Measurements from ENCODE around the gene EHD4. TPM values are rescaled to one million over a fixed set of nuclear protein-coding genes. Genes with fewer than 3 reads are reported as not detected.

Gene EHD4
- polyA plus RNA-seq, 3 donors: 12.8 to 16.0 (median 14.2) TPM

- Histone ChIP-seq H3K27me3 (ENCODE audit: control insufficient read depth in 2 of 2, insufficient read depth in 2 of 2, low read length in 2 of 2) (no peaks in the 10 kb centered on the region), H3K4me1 (ENCODE audit: control insufficient read depth in 1 of 2, insufficient read depth in 2 of 2, low read length in 2 of 2) (no peaks in the 10 kb centered on the region), H3K36me3 (replicated peaks in 1 of 2; ENCODE audit: control insufficient read depth in 1 of 2, insufficient read depth in 2 of 2, low read length in 2 of 2) (no peaks in the 10 kb centered on the region), H3K27ac (ENCODE audit: low read depth in 1 of 2, low read length in 2 of 2) (no peak overlapping the region), H3K9ac (ENCODE audit: insufficient read depth, low read length, poor library complexity, severe bottlenecking) (no peak overlapping the region), H3K9me3 (replicated peaks in 1 of 2; ENCODE audit: control insufficient read depth in 1 of 2, insufficient read depth in 1 of 2, low read length in 2 of 2) (no peaks in the 10 kb centered on the region), H4K20me1 (ENCODE audit: insufficient read depth, low read length) (no peaks in the 10 kb centered on the region), H3K79me2 (ENCODE audit: insufficient read depth, low read length) (no peaks in the 10 kb centered on the region), H3K4me3 (replicated peaks in 1 of 3; ENCODE audit: low read depth in 2 of 3, low read length in 3 of 3) (no peak overlapping the region), H2AFZ (ENCODE audit: insufficient read depth, low read depth, low read length, poor library complexity, severe bottlenecking) (no peak overlapping the region), H3K4me2 (replicated peaks; ENCODE audit: extremely low read depth, low read length, poor library complexity, severe bottlenecking) (no peak overlapping the region)
- Mint-ChIP-seq H3K9me3 (no peaks in the 10 kb centered on the region), H3K27ac (no peak overlapping the region), H3K27me3 (ENCODE audit: low read depth in 3 of 3) (peaks cover 0 to 10% (median 8%) of the 10 kb centered on the region in 3 donors), H3K4me3 (no peak overlapping the region), H3K36me3 (no peaks in the 10 kb centered on the region), H3K4me1 (peaks cover 1% of the 10 kb centered on the region)
- no peak for TF ChIP-seq CTCF (IDR thresholded peaks at IDR 0.05)
- intact Hi-C loops (cut with micrococcal nuclease): no loop called here
- DNase-seq: no peak
- WGBS (ENCODE audit: insufficient coverage): over 99% methylated on average over 8 of the region's 9 CpGs
These were observed 117.9 kb downstream of the EHD4 start for GRCh38 chr15:41854443-41854842.

DNA sequence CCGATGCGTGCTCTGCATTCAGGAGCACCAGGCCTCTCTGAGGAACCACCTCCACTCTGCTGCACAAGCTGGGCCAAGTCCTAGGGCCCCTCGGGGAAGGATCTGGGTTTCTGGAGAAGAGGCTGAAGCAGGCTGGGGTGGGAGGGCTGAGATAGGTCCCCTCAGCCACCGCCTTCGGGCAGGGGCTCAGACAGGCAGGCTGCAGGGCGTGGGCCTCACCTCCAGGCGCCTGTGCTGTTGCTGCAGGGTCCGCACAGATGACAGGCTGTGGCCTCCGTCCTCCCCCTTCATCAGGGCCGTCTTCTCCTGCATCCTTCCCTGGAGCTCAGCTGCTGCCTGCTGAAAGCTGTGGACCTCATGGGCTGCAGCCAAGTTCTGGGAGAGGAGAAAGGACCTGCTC lies 118.5 kb downstream of the EHD4 start:
- Histone ChIP-seq H3K4me1 (ENCODE audit: control insufficient read depth in 1 of 2, insufficient read depth in 2 of 2, low read length in 2 of 2) (no peaks in the 10 kb centered on the region), H3K4me2 (replicated peaks; ENCODE audit: extremely low read depth, low read length, poor library complexity, severe bottlenecking) (no peak overlapping the region), H2AFZ (ENCODE audit: insufficient read depth, low read depth, low read length, poor library complexity, severe bottlenecking) (no peak overlapping the region), H3K9ac (ENCODE audit: insufficient read depth, low read length, poor library complexity, severe bottlenecking) (no peak overlapping the region), H3K27me3 (ENCODE audit: control insufficient read depth in 2 of 2, insufficient read depth in 2 of 2, low read length in 2 of 2) (no peaks in the 10 kb centered on the region), H3K79me2 (ENCODE audit: insufficient read depth, low read length) (no peaks in the 10 kb centered on the region), H4K20me1 (ENCODE audit: insufficient read depth, low read length) (no peaks in the 10 kb centered on the region), H3K36me3 (replicated peaks in 1 of 2; ENCODE audit: control insufficient read depth in 1 of 2, insufficient read depth in 2 of 2, low read length in 2 of 2) (peaks cover under 1 to 2% of the 10 kb centered on the region in 2 donors), H3K27ac (ENCODE audit: low read depth in 1 of 2, low read length in 2 of 2) (no peak overlapping the region), H3K4me3 (replicated peaks in 1 of 3; ENCODE audit: low read depth in 2 of 3, low read length in 3 of 3) (no peak overlapping the region), H3K9me3 (replicated peaks in 1 of 2; ENCODE audit: control insufficient read depth in 1 of 2, insufficient read depth in 1 of 2, low read length in 2 of 2) (no peaks in the 10 kb centered on the region)
- Mint-ChIP-seq H3K27me3 (ENCODE audit: low read depth in 3 of 3) (peaks cover 0 to 10% (median 8%) of the 10 kb centered on the region in 3 donors), H3K4me1 (no peaks in the 10 kb centered on the region), H3K36me3 (peaks cover 5 to 6% of the 10 kb centered on the region in 2 donors), H3K9me3 (no peaks in the 10 kb centered on the region), H3K4me3 (no peak overlapping the region), H3K27ac (no peak overlapping the region)
- WGBS (ENCODE audit: insufficient coverage): 96% methylated on average over 7 of the region's 10 CpGs
- intact Hi-C loops (cut with micrococcal nuclease): no loop called here
- no peak for DNase-seq
- TF ChIP-seq CTCF (IDR thresholded peaks at IDR 0.05): no peak

Measured in CD14-positive monocyte (primary cell).